NCI-H2227 (cell line): ENCODE data around the gene CITED1.
"Not testable (repeated sequence)": the region's sequence is repeated elsewhere in the genome, so short reads cannot be mapped to it uniquely, and the experiment has no call there.

ENCODE experiments used
- DNase-seq: peaks from one replicate; lab custom pipeline; 2025; ENCODE audit not compliant: unreplicated experiment; lab: John Stamatoyannopoulos, UW

Gene CITED1, protein sequence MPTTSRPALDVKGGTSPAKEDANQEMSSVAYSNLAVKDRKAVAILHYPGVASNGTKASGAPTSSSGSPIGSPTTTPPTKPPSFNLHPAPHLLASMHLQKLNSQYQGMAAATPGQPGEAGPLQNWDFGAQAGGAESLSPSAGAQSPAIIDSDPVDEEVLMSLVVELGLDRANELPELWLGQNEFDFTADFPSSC

DNA sequence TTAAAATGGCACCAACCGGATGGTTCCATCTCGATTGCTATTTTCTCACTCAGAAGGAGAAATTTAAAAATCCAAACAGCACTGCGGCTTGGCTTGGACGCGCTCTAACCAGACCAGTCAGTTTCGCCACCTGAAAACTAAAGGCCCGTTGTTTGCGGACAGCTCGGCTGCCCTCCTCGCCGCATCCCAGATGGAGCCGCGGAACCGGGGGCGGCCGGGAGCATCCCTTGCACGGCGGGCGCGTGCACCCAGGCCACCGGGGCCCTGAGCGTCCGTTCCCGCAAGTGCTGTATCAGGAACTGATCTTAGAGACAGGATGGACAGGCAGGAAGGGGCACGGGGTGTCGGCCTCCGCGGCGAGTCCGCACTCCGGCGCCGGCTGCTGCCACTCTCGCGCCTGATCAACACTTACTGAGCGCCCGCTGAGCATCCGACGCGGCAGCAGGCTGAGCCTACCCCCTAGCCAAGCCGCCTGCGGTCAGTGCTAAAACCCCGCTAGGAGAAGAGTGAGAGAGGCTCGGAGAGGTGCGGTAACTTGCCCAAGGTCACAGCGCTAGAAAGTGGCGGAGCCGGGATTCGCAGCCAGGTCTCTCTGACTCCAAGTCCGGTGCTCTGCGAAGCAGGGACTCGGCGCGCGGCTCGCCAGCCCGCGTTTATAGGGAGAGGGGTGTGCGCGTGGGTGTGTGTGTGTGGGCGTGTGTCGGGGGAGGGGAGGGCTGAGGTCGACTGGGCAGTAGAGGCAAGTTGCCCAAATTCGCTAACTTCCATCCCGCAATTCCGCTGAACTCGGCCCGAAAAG lies at the start of gene CITED1:
TSS of gene CITED1 (minus strand) at position 629 of the 799 bp plus-strand sequence. CDS start 3,045 bp downstream, outside the sequence.
- peak; percentile 46 for DNase-seq

DNA sequence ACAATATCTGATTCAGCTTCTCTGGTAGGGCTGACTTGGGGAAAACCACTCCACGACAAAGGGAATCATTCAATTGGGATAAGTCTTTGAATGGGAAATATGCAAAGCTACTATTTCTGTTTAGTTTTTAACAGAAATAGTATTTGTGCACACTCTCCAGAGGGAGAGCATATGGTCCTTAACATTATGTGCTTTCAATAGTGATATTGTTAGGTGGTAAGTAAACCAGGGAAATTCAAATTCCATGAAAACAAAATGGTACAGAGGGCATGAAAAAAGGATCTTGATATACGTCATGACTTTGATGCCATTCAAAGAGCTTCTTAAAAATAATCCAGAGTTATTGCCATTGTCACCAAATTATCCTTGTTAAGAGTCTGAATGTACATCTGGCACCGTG lies 47.1 kb upstream of the CITED1 start:
- DNase-seq, result no peak

DNA sequence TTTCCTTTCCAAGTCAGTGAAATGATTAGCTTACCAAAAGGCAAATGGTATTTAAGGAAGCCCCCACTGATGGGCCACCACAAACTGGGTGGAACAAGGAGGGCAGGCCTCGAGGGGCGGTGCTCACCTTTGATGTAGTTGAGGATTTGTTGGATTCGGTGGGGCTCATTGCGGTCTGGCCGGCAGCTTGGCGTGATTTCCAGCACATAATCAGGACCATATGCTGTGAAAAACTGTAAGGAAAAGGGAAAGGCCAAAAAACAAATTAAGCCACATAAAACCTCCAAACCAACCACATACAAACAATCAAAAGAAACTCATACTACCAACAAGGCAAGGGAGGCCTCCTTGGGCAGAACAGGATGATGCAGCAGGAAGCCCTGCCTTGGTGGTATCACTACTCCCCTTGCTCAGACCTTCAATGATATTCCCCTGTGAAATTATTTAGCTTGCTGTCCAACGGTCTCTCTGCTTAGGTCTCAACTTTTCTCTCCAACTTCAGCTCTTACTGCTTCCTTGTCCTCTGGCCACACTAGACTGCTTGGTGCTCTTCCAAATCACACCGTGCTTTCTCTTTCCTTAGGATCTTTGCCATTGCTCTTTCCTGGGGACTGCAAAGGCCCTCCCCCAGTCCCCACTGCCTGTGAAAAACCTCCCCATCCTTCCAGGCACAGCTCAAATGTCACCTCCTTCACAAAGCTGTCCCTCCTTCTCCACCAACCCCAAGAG lies 46.1 kb upstream of the CITED1 start:
- no peak for DNase-seq

DNA sequence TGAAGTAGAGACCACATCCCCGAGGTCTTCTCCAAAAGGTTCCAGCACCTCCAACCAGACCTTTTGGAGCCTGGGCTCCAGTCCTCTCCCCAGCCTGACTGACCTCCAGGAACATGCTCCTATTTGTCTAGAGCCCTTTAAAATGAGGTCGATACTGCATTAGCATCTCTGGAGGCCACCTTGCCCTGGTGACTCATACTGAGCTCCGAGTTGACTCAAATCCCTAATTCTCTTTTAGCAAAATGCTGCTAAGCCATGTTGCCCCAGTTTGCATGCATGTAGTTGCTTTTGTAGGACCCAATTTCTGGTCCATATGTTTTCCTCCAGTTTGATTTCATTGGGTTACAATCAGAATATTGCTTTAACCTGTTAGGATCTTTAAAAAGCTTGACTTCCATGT lies 43.5 kb upstream of the CITED1 start:
- no peak for DNase-seq

DNA sequence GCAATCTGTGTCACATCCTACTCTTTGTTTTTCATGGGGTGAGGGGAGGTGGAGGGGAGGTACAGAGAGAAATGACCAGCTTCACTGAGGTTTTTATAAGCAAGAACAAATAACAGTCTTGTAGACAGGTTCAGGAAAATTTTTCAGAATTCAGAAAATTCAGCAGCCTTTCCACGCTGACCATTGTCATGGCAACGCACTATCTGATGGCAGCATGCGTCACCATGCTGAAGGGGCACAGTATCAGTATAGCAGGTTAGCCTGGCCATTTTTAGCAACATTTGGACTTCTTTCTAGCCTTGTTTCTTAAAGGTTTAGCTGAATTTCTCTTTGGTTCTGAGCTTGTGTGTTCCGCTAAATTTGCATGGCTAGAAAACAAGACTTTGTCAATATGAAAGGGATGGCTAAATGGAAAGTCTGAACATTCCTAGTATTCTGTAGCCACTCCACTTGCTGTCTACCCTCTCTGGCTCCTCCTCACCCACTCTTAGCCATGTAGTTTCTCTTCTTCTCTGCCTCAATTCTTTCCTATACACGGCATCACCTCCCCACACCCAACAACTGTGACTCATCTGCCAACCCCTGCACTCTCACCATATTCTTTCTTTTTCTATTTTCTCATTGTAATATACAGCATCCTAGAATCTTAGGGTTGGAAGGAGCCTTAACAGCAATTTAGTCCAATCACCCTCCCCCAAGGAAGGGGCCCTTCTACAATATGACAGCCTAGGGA lies 42.7 kb upstream of the CITED1 start:
- no peak for DNase-seq

DNA sequence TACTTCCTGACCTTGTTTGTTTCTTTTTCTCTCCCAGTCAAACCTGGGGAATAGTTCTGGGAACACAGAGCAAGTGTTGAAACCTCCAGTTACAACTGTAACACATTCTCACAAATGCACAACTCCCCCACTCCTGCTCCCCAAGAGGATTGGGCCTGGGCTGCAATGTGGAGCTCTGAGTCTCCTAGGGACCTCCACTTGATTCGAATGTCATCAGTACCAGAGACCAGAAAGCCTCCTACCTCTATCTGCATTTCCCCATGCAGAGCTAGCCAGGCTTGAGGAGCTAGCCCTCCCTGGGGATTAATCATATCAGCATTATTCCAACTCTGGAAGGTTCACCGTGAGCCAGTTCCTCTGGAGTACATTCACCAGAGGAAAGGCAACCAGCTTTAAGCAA lies 41.7 kb upstream of the CITED1 start:
- no peak for DNase-seq

DNA sequence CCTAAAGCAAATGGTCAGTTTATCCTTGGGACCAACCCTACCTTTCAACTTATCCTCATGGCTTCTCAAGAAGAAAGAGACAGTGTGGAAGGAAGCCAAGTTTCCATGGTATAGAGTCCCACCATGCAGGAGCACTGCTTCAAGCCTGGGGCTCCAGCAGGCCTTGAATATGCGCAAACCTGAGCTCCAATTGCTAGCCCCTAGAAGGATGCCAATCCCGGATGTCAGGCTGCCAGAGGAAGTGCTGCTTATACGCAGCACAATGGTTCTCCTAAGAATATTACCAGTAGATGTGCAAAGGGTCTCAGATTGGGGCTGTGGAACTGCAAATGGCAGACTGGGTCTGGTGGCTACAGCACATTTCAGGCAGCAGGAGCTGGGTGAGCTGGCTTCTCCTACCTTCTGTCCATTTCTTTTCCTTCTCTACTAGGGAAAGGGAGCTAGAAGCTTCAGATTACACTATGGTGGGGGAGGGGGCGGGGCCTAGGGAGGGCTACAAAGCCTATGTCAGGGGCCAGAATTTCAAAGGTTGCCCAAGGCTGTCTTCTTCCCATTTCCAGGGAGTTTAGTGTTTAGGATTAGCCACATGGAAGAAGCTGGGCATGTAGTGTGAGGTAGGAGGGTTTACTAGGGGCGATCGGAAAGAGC lies 40.7 kb upstream of the CITED1 start:
- DNase-seq, result no peak

DNA sequence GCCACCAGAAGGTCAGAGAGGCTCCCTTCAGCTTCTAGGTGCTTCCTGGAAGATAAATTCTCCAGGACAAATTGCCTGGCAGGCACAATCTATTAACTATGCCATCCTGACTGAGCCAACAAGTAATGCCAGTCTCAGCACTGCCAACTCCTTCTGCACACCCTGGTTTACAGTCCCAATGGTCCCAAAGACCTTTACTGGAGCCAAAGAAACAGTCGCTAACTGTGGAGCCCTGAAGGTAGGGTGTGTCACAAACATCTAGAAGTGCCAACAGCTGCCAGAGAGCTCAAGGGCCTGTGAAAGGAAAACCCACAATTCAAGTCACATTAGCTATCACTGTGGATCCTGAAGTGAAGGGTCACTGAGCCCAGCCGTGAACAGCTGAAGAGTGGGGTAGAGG lies 34.9 kb upstream of the CITED1 start:
- no peak for DNase-seq

DNA sequence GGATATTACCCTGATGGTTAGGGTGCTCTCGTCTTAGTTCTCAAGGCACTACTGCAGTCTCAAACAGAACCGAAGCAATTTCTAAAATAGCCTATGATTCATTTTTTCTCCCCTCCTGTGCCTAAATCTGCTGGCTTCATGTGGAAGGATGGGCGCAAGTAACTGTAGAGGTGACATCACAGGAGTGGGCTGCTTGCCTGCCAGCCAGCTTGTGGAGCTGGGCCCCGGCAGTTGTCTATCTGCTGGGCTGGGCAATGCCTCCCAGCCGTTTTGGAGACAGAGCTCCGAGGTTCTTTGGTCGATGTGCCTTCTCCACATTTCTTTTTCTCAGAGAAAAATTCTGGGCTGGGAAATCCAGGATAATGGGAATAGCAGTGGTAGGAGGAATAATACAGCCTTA lies 34.3 kb upstream of the CITED1 start:
- no peak for DNase-seq

DNA sequence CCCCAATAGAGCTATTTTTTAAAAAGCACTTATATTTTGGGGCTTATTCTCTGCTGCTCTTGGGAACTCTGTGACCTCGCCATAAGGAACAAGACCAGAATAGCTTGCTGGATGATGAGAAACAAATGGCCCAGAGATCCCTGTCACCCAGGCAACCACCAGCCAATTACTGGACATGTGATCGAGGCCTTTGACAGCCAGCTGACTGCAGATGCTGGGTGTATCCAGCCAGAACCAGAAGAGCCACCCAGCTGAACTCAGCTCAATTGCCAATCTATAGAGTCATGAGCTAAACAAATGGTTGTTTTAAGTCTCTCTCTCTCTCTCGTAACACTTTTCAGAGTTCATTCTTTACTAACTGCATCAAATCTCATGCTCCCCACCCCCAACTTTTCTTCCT lies 24.4 kb upstream of the CITED1 start:
- no peak for DNase-seq

DNA sequence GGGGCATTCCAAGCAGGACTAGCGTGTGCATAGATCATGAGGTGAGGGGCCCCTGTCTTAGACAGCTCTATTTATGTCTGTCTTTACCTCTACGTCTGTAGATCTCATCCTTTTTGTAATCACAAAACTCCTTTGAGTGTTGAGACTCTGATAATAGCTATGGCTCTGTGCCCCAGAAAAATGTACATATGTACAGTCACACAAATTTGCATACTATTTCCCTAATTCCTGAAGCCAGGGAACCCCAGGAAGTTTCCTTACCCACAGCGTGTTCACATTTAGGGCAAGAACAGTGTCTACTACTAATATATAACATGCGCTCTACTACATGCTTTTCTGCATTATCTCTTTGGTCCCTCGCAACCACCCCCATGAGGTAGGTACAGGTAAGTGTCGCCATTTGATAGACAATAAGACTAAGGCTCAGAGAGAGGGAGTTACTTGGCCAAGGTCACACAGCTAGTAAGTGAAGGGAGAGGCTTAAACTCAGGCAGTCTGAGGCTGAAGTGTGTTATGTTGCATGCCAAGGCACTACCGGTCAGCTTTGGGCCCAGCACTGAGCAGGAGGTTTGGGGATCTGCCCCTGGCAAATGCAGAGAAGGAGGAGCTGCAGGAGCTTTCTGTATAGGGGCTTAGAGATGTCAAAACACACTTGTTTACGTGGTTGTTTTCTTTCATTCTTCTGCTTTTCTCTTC lies 21.0 kb upstream of the CITED1 start:
- DNase-seq, result no peak

DNA sequence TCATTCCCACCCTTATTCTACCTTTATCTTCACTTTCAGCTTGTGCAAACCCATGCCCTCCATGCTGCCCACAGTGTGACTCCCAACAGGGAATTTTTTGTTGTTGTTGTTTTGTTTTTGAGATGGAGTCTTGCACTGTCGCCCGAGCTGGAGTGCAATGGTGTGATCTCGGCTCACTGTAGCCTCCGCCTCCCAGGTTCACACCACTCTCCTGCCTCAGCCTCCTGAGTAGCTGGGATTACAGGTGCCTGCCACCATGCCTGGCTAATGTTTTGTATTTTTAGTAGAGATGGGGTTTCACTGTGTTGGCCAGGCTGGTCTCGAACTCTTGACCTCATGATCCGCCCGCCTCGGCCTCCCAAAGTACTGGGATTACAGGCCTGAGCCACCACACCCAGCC lies 13.9 kb upstream of the CITED1 start:
- not testable (repeated sequence) for DNase-seq

DNA sequence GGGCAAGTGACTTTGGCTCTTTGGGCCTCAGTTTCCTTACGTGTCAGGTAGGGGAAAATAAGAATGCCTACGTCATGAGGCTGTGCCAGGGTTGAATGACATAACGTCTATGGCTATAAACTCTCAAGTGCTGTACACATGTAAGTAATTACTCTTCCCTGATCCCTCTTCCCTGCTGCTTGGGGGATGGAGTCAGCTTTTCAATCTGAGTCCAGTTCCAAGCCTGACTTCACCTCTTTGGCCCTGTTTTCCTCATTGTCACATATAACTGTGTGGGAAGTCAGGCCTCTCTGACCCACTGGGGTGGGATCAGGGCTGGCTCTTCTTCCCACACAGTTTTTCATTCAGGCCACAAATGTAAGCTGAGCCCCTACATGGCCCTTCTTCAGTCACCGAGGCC lies 11.4 kb upstream of the CITED1 start:
- no peak for DNase-seq

DNA sequence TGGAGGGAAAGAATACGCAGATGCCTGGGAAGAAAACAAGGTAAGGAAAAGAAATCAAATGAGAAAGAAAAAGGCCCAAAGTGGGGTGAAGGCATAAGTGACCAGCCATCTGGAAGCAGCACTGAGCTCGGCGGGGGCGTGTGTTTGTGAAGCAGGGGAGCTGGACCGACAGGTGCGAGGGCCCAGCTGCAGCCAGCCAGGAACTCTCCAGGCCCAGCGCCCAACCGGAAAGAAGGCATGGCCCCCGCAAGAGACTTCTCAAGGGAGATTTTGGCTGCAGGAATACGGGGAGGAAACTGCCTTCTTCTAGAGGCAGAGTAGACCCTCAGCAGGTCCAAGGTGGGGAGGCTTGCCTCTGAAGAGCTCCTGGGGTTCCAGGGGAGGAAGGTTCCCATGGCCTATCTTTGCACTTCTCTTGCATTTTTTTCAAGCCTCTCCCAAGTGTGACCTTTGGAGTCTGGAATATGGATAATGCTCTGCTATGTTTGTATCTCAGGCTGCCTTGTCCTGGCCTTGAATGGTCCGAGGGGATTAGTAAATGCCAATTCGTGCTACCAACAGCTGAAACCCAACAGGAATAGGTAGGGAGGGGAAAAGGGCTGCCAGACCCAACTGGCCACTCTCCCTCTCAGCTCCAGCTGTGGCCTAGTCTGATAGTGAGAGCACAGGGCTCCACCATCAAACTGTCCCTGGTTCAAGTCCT lies 10.8 kb upstream of the CITED1 start:
- DNase-seq, result no peak

DNA sequence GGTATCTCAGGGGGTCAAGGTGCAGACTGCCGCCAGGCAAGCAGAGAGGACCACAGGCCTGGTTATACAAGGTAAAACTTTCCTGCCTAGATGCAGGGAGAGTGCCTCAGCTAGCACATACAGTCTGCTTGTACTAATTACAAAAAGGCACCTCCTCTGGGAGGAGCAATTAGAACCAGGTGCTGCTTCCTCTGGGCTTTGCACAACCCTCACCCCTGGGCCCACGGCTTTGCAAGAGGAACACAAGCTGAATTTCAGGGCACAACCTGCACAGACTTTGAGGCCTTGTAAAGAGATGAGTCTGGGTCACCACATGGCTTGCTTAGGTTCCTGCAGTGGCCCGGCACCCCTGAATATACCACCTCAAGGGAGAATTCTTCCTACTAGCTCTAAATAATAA lies 9.2 kb upstream of the CITED1 start:
- no peak for DNase-seq

DNA sequence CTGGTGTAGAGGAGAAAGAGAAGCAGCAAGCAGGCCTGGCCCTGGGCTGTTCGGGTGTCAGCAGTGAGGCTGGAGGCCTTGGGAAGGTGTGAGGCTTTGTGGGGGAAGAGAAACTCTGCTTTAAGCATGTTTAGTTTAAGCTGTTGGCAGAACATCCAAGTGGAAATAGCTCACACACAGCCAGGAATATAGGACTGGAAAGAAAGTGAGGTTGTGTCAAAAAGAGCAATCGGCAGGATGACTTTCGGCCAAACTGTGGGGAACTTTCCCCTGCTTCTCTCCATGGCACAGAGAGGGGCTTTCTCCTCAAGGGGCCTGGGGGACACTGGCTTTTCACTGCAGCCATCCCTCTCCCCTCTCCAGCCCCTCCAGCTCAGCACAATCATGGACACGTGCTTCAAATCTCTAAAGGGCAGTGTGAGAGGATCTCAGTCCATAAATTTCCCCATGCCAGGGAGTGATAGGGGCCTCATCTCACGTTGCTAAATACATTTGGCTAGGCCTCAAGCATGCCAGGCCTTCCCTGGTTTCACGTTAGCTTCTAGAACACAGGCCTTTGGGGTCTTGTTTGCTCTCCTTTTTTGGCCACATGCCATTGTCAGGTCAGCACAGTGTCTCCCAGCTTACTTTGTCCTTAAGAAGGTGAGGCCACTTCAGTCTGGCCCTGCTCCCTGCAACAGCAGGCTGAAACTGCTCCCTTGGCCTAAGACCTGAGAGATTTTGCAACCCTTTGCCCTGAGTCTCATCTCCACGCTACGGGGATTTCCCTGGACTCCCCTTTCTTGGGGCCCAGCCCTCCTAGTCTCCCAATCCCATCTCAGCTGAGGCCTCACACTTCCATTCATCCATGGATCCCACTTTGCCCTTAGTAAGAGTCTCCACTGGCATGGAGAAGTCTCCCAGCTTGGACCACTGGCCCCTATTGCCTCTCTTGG lies 8.3 kb upstream of the CITED1 start:
- no peak for DNase-seq

DNA sequence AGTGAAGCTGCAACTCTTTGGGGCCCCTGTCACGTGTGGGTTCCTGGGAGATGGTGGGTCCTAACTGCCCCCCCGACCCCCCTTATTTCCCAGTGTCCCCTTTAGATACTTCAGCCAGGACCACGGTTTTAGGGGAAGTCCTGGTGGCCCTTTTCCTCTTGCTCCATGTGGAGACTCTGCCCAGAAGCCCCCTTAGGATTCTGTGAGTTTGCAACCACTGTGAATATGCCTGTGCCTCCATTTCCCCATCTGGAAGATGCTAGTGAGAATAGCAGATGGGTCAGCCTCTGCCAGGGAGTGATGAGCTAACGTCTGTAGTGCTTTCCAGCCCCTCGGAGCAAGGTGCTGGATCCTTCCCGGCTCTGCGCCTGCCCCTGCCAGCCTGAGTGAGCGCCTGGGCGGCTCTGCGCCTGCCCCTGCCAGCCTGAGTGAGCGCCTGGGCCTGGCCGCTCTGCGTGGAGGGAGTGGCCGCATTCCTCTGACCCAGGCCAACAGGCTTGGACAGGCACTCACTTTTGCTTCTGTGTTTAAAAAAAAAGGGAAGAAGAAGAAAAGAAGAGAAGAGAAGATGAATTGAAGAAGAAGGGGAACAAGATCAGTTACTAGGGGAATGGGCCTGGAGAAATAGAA lies 6.7 kb upstream of the CITED1 start:
- no peak for DNase-seq
